GM19043 (cell line): ENCODE results near the gene TTC13.

ENCODE experiments used
- ATAC-seq: cut with Tn5 transposase; IDR thresholded peaks from one replicate; pipeline ENCODE4 v1.9.1; 2021; ENCODE audit warnings: low read depth; ENCODE audit not compliant: unreplicated experiment

TTC13 gene

GRCh38 chr1:230957580-230957989 lies 21.1 kb downstream of the TTC13 start:
- peak; percentile 93 for ATAC-seq

- no peak for ATAC-seq
Measured at GRCh38 chr1:230950404-230950803, 28.3 kb downstream of the TTC13 start.

- no peak for ATAC-seq
Measured at GRCh38 chr1:230948903-230949302, 29.8 kb downstream of the TTC13 start.

GRCh38 chr1:230948301-230948700 lies 30.4 kb downstream of the TTC13 start:
- ATAC-seq = no peak

DNA sequence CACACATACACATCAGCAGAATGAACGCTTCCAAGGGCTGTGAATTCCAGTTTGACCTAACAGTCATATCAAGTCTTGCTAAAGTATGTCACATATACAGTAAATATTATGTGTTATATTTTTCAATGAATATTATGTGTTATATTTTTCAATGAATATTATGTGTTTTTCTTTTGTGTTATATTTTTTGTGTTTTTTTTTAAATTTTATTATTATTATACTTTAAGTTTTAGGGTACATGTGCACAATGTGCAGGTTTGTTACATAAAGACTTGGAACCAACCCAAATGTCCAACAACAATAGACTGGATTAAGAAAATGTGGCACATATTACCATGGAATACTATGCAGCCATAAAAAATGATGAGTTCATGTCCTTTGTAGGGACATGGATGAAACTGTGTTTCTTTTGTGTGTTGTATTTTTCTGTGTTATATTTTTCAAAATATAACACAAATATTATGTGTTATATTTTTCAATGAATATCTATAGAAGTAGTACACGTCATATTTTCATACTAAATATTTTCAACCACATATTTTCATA lies 35.5 kb downstream of the TTC13 start:
- ATAC-seq = no peak

GRCh38 chr1:230940848-230941247 lies 37.8 kb downstream of the TTC13 start:
- ATAC-seq = no peak

DNA sequence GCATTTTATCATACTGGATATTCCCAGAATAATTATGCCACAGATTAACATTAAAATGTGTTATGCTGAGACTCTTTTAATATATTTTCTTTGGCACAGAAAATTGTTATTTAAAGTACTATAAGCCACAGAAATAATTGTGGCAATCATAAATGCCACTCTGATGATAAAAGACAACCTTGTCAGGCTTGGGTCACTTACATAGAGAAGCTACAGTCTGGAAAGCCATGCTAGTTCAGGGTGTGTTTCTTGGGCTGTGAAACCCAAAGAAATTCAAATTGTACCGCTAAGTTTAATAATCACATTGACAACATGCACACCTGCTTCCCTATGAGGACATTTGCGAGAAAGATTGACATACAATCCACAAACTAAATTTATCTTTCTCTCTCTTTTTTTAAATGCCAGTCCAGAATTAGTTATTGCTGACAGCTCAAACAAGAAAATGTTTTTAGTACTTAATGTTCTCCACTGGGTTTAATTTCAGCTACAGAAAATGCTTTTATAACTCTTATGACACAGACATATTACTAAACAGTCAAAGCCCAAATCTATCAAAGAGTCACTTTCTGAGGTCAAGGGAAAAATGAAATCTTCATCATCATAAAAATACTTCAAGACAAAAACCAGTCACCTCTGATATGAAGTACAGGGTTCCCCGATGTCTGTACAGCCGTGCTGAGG lies 38.7 kb downstream of the TTC13 start:
- no peak for ATAC-seq

DNA sequence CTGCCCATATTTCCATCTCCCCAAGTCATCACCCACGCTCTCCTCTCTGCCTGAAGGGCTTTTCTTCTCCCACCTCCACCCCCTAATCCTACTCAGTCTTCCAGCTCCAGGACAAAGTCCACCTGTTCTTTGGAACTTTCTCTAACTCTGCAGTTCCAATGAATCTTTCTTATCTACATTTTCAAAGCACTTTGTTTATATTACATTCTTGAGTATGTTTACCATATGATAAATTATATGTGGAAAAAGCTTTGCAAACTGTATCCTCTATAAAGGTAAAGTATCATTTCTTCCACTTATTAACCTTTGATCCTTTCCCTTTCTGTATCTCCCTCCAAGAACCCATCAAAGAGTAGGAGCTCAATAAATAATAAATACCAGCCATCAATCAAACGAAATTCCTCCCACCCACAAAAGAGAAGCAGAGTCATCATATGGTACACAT lies 39.7 kb downstream of the TTC13 start:
- ATAC-seq = no peak

DNA sequence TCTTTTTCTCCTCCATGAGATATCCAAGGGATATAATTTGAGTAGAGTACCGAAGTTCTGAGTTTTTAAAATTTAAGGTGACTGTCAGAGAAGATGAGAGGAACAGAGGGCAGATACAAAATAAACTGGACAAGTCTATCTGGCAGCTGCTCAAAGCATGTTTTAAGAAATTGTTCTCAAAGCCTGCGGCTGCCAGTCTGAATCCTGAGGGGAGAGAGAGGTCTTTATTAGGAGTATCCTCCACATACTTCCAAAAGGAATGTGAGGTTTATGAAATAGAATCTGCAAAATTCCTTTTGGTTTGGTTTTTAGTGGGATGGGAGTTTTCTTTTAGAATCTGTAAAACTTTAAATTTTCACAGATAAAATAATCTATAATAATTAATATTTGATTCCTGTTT lies 41.3 kb downstream of the TTC13 start:
- ATAC-seq = no peak

DNA sequence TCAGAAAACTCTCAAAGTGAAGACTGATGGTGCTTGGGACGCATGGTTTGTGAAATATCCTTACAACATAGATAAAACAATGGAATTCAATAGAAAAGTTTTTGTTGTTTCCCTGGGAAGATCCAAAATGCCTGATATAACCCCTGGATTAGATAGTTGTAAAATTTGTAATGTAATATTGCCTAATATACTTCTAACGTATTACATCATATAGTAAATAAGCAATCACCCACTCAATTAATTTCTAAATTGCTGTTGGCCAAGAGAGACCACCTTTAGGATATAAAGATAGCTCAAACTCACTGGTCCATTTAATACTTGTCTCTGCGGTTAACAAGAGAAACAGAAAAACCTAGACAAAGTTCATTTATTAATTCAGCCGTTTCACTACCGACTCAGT lies 42.2 kb downstream of the TTC13 start:
- ATAC-seq = no peak

DNA sequence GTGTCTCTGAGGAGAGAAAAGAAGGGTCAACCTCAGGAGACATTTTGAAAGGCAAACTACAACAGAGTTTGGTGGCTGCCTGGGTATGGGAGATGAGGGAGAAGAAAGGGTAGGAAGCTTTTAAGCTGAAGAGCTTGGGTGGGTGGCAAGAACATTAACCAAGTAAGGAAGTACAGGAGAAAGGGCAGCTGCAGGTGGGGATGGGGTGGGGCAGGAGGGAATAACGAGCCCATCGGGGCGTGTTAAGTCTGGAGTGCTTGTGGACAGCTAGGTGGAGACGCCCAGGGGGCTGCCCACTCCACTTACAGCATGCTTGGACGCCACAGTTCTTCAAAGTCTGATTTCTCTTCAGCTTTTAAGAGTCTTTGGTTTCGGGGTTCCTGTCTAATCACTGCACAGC lies 42.8 kb downstream of the TTC13 start:
- no peak for ATAC-seq

- no peak for ATAC-seq
Measured at GRCh38 chr1:230930986-230931385, 47.7 kb downstream of the TTC13 start.

- no peak for ATAC-seq
Measured at GRCh38 chr1:230926182-230926581, 52.5 kb downstream of the TTC13 start.

GRCh38 chr1:230925608-230926007 lies 53.1 kb downstream of the TTC13 start:
- no peak for ATAC-seq

GRCh38 chr1:230923176-230923575 lies 55.5 kb downstream of the TTC13 start:
- no peak for ATAC-seq

DNA sequence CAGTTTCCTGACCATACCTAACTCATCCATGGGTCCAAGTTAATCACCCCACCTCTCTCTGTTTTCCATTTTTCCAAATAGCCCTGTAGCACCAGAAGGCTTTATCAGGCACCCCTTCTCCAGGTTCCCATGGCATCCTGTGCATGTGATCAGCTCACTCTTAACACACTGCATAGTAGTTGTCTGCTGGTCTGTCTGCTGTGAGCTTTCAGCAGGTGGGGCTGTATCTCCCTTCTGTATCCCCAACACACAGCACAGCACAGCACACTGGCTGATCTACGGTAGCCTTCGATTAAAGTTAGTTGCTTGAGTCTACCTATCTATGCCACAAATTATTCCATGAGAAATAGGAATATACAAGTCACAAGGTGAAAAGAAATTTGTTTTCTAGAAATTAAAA lies 56.0 kb downstream of the TTC13 start:
- no peak for ATAC-seq

- no peak for ATAC-seq
Measured at GRCh38 chr1:230919207-230919606, 59.5 kb downstream of the TTC13 start.

DNA sequence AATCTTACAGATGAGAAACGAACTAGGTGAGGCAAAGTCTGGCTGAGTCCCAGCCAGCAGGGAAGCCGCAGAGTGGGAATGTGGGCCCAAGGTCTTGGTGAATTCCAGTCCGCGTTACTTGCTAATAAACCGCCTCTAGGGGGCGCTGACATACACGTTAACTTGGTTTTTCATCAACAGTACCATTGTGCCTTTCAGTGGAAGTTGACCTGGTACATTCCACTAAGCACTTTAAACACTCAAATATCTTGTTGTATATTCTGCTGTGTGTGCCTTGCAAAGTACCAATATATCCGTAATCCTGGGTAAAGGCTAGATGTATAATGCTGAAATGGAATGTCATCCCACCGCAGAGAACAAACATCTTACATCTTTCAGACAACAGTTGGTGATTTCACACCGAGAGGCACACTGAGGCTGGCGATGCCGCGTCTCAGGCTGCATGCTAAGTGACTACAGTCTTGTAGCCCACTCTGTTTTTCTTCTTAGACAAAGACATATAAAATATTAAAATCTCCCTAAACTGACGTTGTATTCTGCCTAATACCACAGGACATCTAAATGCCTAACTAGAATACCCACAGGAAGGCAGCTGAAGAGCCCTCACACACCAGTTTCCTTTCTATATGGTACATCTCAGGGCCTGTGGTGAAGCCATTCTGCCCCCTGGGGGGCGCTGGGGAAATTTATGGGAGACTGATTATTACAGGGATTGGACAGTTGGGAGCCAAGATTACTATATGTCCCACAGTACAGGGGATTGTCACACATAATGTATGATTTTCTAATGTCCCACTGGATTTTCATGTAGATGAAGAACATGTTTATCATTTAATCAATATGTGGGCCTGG lies 61.2 kb downstream of the TTC13 start:
- peak; percentile 72 for ATAC-seq

- ATAC-seq = no peak
Measured at GRCh38 chr1:230916587-230917283, 61.9 kb downstream of the TTC13 start.

DNA sequence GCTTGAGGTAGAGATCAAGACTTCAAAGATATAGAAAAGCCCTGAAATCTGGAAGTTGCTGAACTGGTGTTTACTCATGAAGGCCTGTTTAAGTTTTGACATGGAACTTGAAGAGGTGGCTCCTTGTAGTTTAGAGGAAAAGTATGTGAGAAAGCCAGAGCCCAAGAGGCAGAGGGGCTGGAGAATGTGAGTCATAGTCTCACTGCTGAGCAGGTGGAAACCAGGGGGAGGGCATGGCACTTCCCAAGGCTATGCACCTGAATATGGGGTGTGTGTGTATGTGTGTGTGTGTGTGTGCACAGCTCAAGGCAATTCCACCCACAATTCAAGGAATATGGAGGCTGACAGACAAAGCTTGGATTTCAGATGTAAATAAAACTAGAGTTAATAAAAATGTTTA lies 63.6 kb downstream of the TTC13 start:
- no peak for ATAC-seq

DNA sequence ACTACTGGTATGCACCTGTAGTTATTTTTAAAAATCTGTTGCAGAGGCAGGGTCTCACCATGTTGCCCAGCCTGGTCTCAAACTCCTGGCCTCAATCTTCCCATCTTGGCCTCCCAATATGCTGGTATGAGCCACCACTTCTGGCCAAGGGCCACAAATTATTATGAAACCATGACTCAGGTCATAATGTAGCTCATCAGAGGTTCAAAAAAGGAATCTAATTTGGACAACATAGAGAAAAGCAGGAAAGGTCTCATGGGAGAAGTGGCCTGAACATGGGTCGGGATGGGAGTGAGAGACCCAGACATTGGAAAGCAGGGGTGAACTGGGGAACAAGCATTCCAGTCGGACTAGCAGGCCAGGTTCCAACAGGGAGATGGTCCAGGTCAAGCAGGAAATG lies 65.2 kb downstream of the TTC13 start:
- ATAC-seq = no peak
